Stimulated activated CD8-positive, alpha-beta memory T cell treated with anti-CD3 and anti-CD28 coated beads, Interleukin-15, amount 100 ng/mL, for 48 hours (primary cell): ENCODE data around the gene NTRK1.

Source experiments
- DNase-seq, 2 donors: peaks; one replicate each; pipeline ENCODE4 v3.0.0-alpha.2; 2020; ENCODE audit warnings: low read depth in 2 of 2

NTRK1 gene

DNA sequence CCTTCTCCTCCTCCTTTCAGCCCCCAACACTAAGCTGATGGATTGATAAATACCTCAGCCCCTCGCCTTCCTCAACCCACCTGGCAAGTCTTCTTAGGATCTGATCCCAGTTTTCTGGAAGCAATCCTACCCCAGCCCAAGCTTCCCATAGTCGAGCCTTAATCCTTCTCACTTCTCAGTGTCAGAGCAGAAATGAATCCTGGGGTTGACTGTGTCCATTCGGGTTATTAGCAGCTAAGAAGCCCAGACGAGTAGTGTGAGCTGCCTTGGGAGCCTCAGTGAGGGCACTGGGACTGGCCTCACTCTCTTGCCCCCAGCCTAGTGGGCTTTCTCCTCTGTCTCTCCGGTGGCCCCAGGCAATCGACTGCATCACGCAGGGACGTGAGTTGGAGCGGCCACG is 20.4 kb downstream of the NTRK1 start:
- DNase-seq: no peak

DNA sequence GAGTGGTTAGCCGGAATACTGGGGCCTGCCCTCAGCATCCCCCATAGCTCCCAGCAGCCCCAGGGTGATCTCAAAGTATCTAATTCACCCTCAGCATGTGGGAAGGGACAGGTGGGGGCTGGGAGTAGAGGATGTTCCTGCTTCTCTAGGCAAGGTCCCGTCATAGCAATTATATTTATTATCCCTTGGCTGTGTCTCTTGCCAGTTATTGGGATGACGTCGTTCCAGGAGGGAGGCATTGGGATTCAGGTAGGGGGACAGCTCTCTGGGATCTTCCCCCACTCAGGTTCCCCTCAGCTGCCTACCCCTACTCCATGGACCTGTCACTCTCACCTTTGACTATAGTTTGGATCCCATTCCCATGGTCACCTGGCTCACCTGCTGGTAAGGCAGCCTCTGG is 21.0 kb downstream of the NTRK1 start:
- no peak for DNase-seq

DNA sequence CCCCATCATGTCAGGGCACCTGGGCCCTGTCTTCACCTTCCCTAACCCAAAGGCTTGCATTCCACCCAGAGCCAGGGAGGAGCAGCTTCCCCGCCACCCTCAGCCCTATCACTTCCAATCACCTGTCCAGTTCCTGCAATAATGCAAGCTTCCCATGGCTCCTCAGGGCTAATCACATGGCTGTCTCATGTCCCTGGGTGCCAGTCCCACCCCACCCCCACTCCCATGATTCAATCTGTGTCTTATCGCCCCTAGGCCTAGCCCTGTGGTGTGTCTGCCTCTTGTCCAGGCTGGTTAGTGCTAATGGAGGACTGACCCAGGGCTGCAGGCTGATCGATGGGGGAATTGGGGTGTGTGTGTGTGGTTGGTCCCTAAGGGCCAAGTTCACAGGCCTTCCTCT is 21.9 kb downstream of the NTRK1 start:
- DNase-seq: no peak

DNA sequence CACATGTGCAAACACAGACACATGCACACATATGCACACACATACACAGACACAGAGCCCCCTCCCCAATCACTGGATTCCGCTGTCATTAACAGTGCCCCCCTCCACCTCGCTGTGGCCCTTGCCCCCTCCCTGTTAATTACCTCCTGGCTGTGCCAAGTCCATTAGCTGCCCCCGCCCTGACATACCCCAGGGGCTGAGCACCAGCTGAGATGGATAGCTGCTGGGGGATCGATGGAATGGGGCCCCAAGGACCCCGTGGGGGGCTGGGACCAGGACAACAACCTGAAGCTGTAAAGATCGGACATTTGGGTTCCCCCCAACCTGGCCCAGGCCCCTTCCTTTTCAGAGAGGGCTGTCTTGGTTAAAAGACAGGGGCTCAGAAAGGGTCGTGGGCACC is 23.3 kb downstream of the NTRK1 start:
- no peak for DNase-seq

DNA sequence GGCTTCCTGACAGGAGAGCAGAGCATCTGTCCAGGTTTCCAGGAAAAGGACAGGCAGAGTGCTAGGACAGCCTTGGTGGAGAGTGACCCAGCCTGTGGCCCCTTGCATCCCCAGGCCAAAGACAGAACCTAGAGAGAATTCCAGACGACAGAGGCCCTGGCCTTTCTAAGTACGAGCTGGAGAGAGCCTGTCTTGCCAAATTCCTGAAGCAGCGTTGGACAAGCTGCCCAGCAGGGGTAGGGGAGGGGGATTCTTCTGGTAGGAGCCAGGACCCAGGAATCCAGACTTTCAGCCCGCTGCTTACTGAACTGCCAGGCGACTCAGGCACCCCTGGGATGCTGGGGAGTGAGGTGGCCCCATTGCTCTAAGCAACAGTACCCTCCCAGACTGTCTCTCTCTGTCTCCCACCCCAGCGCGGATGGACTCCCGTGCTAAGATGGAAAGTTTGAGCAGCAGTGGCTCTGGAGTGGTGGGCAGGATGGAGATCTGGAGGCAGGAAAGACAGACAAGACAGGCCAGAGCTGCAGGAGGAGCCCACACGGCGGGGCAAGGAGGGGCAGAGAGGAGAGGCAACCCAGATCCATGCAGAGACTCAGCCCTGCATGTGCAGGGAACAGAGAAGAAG is 24.0 kb downstream of the NTRK1 start:
- DNase-seq: no peak

DNA sequence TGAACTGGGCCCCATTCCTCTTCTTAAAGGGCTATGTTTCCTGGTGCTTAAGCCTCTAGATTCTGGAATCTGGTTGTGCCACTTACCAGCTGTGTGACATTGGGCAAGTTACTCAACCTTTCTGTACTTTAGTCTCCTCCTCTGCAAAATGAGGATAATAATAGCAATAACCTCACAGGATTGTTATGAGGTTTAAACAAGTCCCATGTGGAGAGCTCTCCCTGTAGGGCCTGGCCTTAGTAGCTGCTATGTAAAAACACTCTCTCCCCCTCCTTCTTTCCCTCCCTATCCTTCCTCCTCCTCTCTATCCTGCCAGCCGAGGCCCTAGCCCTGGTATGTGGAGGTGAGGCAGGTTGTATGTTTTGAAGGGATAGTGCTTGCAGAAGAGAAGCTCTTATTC is 24.6 kb downstream of the NTRK1 start:
- no peak for DNase-seq

DNA sequence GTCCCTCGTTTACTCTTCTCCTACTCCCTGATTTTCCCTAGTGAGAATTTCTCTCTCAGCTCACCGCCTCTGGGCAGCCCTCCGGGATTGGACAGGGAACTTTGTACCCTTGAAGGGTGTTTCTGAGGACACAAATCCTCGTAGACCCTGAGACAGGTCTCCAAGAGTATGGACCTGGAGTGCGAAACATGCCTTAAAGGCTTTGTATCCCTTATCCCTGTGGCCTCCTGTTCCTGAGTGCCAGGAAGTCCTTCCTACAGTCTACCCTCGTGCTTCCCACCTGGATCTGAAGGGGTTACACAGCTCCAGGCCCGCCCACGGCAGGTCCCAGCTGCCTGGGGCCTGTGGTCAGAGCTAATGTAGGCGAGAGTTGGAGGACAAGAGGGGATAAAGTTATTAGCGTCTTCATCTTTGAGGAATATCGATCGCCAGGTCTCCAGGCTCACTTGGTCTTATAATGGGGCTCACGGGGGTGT is 25.3 kb downstream of the NTRK1 start:
- no peak for DNase-seq

DNA sequence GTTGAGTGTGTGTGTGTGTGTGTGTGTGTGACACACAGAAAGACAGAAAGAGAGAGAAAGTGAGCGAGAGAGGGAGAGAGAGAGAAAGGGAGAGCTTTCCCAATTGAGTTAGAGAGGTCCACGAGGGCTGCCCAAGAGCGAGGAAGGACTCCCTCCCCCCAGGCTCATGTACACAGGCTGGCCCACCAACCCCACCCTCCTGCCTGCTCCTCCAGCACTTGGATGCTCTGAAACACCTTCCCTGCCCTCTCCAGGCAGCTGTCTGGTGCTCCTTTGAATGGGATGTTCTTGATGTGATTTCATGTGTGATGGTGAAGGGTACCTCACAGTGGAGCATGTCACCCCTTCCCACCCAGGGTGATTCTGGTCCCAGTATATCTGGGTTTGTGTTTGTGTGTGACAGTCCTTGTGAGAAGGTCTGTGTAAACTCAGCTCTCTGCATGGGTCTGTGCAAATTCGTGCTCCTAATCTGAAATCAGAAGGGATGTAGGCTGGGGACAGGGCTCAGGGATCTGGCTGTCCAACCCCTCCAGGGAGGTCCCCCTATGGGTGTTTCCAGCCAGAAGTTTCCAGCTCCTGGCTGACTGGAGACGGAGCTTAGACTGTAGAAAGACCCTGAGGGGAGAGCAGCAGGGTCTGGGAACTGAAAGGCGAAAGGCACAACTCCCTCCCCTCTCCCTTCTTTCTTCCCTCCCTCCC is 26.1 kb downstream of the NTRK1 start:
- DNase-seq: no peak

DNA sequence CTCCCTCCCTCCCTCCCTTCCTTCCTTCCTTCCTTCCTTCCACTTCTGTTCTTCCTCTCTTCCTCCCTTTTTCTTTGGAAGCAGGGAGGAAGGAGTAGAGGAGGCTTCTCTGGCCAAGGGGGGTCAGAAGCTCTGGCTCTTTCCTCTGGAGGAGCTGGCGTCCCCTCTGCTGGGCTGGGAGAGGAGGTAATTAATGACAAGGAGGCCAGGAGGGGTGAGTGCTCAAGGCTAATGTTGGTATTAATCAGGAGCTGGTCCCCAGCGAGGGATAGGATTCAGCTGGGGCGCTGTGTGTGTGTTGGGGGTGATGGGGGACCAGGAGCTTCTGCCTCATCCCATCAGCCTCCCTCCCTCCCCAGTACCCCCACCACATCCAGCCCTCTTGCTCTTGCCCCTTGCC is 26.7 kb downstream of the NTRK1 start:
- no peak for DNase-seq

DNA sequence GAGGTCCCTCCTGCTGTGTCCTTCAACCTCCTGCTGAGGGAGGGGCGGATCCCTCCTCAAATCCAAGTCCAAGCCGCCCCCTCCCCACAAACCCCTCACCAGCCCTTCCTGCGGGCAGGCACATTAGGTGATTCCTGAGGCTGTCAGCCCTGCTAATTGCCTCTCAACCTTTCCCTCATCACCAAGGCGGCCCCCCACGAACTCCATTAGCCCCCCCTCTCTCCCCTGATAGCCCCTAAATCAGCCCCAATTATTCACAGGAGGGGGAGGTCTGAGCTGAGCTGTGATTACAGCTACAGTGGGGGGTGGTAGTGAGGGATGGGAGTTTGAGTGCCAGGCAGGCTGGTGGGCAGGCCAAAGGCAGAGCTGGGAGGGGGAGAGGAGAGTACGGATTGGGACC is 27.1 kb downstream of the NTRK1 start:
- DNase-seq: no peak

DNA sequence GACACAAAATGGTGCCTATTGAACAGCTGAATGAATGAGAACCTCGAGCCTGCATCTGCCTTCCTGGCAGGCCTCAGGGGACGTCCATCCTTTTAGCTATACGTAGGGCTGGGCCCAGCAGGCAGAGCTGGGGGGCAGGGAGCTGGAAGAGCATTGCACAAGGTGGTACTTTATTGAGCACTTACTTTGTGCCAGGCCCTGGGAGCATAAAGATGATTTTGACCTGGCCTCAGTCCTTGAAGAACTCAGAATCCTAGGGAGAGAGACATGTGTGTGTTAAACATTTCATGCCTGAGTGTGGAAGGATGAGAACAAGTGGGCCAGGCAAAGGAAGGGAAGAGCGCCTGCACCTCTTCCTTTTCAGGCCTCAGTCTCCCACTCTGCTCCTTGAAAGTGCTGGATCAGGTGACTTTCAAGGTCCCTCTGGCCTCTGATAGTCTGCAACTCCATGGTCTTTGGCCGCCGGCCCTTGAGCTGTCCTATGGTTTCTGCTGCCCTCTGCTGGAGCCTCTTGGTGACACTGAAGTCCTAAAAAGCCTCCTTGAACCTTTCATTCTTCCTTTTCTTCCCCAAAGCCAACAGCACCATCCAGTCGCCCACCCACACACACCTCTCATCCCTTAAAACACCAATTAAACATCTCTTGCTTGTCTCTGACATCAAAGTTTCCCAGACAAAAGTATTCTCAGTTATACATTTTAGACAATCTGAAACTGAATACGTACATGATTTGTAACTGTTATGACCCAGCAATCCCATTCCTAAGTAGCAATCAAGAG is 29.3 kb downstream of the NTRK1 start:
- DNase-seq: peak; percentile 33 to 36

DNA sequence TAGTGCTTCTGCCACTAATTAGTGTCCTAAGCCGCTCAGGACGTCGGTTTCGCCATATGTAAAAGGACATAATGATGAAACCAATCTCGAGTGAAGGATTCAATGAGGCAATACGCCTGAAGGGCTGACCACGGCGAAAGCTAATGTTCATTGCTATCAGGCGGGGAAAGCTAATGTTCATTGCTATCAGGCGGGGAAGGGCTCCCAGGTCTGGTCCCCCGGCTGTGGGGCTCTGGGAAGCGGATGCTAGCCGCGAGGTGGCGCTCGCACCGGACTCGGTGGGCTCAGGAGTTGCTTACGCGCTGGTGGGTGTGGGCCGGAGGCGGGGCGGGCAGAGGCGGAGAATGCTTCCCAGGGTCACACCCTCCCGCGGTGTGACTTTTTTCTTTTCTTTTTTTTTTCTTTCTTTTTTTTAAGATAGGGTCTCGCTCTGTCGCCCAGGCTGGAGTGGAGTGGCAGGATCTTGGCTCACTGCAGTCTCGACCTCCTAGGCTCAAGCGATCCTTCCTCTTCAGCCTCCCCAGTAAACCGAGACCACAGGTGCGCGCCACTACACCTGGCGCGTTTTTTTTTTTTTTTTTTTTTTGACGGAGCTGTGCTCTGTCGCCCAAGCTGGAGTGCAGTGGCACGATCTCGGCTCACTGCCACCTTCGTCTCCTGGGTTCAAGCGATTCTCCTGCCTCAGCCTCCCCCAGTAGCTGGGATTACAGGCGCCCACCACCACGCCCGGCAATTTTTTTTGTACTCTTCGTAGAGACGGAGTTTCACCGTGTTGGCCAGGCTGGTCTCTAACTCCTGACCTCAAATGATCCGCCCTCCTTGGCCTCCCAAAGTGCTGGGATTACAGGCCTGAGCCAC is 31.8 kb downstream of the NTRK1 start:
- peak; percentile 81 to 83 for DNase-seq

DNA sequence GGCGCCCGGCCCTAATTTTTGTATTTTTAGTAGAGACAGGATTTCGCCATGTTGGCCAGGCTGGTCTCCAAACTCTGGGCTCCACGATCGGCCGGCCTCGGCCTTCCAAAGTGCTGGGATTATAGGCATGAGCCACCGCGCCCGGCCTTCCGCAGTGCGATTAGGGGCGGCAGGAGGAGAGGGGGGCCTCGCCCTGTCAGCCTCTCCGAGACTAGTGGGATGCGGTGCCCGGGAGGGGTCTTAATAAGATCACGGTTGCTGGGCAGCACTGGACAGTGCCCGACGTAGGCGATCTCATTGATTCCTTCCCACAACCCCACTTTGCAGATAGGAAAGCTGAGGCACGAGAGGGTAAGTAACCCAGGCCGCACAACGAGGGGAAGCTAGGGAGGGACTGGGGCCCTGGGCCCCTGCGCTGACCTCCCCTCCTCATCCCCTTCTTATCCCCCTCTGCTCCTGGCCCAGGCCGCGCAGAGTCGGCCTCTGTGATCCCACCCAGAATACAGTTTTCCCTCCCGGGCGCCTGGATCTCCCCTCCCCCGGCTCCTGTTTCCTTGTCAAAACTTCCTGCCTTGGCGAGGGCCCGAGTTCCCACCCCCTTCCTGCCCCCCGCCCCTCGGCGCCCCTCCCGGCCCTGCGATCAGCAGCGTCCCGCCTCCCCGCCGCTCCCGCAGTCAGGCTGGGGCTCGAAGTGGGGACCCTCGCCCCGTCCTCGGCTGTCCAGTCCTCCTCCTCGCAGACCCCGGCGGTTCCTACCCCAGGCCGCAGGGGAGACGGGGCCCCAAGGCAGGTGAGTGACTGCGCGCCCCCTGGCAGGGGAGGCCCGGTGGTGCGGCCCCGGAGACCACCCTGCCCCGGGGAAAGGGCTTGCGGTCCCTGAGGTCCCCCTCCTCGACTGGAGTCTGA is 32.6 kb downstream of the NTRK1 start, which contains the start of gene PEAR1:
Gene PEAR1, plus strand, starts transcription at position 671 of the 906 bp plus-strand sequence. CDS start 10,209 bp downstream, outside the sequence.
- DNase-seq: no peak

DNA sequence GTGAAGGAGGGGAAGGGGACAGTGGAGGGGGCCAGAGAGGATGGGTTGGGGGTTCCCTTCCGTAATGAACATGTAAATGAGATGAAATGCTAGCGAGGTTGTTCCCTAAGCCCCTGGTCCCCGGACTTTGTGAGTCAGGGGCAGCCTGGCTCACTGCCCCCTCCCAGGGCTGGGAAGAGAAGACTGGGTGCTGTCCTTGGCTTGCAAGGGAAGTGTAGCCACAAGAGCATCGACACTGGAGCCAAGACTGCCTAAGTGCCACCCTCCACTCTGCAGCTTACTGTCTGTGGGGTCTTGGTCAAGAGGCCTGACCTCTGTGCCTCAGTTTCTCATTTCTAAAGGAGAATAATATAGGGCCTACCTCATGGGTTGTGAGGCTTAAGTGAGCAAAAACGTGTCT is 33.3 kb downstream of the NTRK1 start:
- DNase-seq: no peak

DNA sequence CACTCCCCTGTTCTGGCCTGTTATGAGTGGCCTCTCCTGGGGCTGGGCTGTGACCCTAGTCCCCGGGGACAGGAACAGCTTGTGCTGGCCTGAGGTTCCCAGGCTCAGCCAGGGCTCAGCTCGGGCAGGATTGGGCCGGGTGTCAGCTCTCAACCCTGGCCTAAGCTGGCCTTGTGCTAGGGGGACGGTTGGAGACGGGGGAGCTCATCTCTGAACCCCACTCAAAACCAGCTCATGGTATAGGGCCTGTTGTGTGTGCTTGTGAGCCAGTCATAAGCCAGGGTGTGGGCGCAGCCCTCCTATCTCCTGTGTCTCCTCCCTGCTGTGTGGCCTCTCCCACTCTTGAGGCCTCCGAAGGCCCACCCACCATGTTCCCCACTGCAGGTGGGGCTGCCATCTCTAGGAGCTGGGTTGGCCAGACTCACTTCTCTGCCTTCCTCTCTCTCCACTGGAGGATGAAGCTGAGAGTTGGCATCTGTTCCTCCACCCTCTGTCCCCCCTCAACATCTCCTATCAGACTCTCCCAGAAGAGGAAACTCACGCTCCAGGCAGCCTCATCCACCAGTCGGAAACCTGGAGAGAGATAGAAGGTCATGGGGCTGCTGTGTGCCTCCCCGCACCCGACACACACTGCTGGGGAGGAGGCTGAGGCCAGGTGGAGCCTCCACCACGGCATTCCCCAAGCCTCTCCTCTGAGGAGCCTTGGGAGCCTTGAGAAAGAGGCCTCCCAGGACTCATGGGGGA is 34.2 kb downstream of the NTRK1 start:
- DNase-seq: no peak

DNA sequence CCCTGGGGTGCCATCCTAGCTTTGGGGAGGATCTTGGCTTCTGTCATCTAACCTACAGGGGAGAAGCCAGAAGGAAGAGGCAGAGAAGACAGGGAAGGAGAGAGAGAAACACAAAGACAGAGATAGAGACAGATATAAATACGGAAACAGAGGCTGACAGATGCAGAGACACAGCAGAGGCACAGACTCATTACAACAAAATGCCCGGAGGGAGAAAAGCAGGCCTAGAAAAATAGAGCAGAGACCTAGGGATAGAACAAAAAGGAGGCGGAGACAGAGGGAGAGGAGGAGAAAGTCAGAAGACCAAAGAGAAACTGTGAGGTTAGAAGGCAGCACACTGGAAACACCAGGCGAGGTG is 34.8 kb downstream of the NTRK1 start:
- no peak for DNase-seq

DNA sequence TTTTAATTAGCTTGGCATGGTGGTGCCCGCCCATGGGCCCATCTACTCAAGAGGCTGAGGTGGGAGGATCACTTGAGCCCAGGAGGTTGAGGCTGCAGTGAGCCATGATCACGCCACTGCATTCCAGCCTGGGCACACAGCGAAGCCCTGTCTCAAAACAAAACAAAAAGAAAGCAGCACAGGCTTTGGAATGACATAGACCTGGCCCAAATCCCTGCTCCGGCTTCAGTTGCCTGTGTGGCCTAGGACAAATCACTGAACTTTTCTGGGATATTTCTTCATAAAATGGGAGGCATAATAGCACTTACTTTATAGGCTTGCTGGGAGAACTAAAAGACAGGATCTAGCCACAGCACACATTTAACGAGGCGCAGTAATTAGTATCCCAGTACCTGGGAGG is 35.3 kb downstream of the NTRK1 start:
- DNase-seq: no peak

DNA sequence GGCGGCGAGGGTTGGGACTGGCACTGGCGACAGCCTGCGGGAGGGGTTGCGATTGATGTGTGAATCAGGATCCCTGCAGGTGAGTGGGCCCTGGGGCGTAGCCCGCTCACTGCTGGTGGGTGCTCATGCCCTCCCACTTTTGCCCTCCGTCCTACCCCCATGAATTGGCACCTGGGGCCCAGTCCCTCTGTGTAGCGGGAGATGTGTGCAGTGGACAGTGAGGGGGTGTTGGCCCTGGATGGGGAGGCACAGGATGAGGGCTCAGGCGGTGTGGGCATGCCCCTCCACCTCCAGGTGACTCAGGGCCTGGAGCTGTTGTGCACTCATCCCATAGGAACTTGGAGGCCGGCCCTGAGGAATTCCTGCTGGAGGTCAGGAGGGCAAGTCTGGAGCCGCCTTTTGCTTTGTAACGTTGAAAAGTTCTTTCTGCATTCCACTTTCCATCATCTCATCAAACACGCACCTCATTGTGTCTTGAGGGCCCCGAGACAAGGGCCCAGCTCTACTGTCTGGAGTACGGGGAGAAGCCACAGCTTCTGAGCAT is 35.9 kb downstream of the NTRK1 start:
- no peak for DNase-seq

DNA sequence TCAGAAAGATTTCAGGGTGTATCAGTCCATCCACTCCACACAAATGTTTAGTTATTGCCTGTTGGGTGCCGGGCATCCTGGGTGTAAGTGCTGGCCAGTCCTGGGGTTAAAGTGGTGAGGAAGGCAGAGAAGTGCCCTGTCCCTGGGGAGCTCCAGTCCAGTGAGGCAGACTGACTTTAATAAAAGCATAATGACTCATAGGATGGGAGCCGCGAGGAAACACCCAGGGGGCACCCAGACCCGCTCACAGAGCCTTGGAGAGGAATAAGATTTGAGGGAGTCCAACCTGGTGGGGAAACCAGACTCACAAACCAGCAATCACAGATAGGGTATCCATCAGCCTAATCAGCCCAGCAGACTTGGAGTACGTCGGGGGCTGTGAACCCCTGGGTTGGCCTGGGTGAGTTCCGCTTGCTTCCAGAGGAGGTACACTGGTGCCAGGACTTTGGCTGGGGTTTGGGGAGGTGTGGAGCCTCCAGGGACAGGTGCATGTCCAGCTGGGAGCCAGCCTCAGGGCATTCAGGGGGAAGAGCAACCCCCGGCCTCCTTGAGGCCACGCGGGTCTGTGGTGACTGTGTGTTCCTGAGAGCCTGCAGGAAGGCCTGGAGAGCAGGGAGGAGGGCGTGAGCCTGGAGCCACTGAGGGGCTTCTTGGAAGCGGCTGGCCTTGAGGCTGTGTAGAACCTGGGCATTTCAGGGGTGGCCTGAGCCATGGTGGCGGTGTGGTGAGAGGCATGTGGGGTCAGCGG is 36.6 kb downstream of the NTRK1 start:
- no peak for DNase-seq
